GM21381 (cell line): Measurements from ENCODE around the gene SMAP1.

Source experiments
- ATAC-seq: cut with Tn5 transposase; IDR thresholded peaks from one replicate; pipeline ENCODE4 v1.9.1; 2021; ENCODE audit warnings: mild to moderate bottlenecking, moderate library complexity; ENCODE audit not compliant: unreplicated experiment

The SMAP1 gene

DNA sequence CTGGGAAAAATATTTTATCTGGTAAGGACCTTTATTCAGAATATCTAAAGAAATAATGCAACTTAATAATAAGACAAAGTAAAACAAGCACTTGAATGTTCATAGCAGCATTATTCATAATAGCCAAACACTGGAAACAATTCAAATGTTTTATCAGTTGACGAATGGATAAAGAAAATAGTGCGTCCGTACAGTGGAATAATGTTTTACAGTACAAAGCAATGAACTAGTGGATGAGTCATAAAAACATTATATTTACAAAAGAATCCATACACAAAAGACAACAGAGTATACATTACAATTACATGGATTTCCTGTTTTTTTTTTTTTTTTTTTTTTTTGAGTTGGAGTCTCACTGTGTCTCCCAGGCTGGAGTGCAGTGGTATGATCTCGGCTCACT lies 12.7 kb downstream of the SMAP1 start:
- no peak for ATAC-seq

DNA sequence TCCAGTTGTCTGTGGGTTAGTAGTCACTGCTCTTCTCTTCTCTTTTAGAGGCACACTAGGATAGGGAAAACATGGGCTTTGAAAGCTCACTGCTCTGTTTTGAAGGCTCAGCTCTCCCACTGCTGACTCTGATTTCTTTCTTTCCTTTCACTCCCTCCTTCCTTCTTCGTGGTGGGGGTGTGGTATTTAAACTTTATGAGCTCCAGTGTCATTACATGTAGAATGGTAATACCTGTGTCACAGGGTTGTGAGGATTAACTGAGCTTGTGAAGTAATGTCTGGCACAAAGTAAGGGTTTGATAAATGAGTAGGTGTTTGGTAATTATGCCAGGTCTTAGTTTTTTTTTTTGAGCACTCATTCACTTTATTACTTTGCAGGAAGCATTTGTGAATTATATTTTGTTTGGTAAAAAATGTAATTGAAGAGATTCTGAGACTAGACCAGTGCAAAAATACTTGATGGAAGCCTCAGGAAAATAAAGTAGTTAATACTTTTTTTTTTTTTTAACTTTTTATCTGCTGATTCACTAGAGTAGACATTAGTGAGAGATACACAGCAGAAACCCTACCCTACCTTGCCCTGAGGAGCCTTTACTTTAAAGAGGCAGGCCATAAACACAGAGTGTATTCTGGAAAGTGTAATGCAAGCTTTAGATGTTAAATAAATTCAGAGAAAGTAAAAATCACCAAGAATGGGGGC lies 17.3 kb downstream of the SMAP1 start:
- no peak for ATAC-seq

DNA sequence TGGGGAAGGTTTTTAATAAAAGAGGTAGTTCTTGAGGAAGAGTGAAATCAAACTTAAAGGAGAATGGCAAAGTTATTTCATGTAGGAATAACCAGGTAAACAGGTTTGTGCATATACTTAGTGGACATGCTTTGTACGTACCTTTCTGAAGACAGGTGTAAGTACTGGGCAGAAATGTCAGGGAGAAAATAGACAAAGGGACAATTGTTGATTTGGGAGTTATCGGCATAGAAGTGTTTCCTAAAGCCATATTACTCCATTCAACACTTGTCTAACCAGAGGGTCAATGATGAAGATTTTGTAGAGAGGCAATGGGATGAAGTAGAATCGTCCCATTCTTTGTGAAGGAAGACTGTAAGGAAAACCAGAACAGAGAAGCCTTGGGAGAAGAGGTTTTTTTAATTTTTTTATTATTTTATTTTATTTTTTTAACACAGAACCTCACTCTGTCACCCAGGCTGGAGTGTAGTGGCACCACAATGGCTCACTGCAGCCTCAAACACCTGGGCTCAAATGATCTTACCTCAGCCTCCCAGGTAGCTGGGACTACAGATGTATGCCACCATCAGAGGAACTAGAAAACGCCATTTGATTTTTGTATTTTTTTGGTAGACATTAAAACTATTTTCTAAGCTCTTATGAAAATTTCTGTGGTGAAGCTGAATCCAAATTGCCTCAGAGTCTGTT lies 18.0 kb downstream of the SMAP1 start:
- no peak for ATAC-seq

DNA sequence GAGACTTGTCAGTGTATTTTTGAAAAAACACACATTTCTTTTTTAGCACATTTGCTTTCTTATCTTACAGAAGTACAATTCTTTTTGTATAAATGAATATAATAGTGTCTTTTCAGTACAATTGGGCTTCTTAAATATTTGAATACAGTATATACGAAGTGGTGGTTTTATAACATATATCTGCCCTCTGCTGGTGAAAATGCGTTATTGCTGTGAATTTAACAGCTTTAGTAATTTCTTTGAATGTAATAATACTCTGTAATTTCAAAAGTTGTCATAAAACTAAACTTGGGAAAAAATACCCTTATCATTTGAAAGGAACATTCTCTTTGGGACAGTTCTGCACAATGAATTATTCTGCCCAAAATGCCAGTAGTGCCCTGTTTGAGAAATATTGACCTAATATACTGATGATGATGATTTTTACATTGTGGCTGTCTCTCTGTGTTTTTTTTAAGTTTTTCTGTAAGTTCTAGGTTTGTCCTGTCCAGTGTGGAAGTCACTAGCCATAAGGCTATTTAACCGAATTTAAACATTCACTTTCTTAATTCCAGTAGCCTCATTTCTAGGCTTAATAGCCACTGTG lies 19.0 kb downstream of the SMAP1 start:
- ATAC-seq = peak; percentile 57

DNA sequence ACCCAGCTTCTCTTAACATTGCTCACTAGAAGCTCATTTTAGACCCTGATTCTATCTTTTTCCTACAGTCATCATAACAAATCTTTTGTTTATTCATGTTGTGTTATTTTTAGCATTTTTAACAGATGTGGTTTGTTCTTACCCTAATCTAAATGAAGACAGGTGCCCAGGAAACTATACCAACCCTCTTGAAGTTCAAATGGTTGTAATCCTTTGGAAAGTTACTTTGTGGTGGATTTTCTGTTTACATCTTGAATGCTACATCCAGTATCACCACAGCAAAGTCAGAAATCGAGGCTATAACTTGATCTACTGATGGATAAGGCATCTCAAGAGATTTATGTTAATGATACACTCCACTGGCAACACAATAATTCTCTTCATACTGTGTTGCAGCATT lies 26.2 kb downstream of the SMAP1 start:
- ATAC-seq = no peak

DNA sequence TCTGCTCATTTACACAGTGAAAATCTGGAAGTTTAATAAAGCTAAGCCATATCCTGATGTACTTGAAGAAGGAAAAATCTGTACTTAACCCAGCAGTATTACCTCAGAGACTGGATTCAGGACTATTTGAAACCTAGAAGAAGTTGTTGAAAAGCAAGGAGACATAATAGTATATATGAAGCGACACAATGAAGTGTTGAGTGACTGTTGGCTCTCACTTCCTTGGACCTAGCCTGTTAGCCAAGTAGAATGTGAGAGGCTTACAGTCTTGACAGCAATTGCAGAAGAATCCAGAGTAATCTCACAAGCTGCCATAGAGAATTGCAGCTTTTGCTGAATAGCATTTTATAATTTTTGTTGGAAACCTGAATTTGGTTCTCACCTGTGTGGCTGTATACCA lies 26.7 kb downstream of the SMAP1 start:
- ATAC-seq = no peak

DNA sequence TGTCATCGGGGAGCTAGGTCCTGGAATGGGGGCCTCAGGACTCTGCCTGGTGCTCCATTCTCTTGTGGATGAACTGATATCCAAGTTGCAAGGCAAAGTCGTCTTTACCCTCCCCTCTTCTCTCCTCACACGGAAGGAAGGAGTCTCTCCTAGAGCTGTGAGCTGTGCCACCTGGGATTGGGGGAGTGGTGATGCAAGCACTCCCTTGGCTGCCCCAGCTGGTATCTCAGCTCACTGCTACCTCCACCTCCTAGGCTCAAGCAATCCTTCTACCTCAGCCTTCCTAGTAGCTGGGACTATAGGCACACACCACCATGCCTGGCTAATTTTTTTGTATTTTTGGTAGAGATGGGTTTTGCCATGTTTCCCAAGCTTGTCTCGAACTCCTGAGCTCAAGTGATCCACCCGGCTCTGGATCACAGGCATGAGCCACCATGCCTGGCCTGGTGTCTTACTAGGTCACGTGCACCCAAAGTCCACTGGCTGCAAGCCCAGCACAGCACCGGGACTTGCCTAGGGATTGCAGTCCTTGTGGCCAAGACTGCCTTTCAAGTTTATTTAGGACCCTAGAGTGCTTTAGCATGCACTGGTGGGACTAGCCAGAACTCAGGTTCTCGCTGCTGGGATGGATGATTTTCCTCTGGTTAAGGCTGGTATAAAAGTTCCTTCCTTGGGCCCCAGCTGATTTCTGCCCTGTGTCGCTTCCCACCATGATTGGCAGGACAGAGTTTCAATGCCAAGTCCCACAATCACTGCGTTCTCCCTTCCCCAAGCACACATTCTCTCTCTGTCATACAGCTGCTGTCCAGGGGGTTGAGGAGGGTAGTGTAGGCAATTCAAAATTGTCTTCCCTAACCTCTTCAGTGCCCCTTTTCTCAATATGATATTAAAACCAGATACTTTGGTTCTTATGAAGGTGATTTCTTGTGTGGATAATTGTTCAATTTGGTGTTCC lies 33.5 kb downstream of the SMAP1 start:
- ATAC-seq = no peak

DNA sequence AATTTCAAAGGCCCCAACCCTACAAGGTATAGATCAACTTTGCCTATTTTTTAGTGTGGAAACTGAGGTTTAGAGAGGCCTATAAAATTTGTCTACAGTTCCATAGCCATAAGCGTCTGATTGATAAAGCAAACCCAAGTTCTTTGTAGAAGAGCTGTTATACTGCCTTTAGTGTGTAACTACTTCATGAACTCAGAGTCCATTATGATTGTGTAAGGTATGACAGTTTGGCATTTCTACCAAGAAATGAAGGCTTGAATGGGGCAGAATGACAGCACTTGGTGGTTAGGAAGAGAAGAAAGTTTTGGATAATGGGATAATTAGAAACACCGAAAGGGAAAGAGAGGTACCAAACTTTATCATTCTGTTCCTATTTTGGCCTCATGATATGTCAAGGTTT lies 38.1 kb downstream of the SMAP1 start:
- ATAC-seq = no peak

DNA sequence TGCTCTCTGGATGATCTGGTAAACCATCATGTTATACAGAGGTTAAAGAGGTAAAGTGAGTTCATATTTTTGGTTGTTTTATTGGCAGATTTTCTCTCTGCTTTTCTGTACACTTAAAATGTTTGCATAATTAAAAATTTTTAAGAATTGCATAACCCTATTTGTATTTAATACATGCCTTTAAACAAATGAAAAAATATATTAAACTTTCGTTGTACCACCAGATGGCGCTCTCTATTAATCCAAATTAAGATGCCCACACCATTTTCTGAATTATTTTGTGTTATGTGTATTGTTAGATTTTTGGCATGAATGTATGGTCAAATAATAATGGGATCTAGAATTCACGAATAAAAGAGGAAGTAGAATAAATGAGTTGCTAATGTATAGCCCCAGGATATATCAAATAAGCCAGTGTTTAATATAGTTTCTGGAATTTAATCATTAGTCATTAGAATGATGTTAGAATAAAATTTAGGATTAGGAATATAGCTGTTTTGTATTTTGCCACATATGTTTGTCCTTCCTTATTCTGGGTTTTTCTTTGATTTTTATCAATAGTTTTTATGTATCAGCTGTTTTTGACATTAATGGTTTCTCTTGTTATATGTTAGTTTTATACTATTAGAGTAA lies 38.9 kb downstream of the SMAP1 start:
- ATAC-seq = no peak

DNA sequence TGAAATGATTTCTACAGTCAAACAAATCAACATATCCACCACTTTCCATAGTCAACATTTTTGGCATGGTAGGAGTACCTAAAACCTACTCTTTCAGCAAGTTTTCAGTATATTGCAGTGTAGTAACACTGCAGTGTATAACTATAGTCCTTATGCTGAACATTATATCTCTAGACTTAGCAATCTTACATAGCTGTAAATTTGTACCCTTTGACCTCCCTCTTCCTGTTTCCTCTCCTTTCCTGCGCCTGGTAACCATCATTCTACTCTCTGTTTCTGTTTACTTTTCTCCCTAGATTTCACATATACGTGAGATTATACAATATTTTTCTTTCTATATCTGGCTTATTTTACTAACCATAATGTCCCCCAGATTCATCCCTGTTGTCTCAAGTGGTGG lies 40.2 kb downstream of the SMAP1 start:
- no peak for ATAC-seq

DNA sequence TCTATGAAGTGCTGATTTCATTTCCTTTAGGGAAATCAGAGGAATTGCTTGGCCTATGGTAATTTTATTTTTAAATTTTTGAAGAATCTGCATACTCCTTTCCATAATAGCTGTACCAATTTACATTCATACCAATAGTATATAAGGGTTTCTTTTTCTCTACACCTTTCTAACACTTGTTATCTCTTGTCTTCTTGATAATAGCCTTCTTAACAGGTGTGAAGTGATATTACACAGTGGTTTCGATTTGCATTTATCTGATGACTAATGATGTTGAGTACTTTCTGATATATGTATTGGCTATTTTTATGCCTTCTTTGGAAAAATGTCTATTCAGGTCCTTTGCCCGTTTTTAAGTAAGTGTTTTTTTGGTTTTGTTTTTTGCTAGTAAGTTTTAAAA lies 40.8 kb downstream of the SMAP1 start:
- ATAC-seq = peak; percentile 33

DNA sequence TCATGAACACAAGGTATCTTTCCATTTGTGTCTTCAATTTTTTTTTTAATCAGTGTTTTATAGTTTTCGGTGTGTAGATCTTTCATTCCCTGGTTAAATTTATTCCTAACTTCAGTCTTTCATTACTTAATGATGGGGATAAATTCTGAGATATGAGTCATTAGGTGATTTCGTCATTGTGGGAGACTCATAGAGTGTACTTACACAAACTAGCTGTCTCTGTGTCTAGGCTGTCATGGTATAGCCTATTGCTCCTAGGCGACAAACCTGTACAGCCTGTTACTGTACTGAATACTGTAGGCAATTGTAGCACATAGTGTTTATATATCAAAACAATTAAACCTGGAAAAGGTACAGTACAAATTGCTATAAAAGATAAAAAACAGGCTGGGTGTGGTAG lies 42.1 kb downstream of the SMAP1 start:
- no peak for ATAC-seq

DNA sequence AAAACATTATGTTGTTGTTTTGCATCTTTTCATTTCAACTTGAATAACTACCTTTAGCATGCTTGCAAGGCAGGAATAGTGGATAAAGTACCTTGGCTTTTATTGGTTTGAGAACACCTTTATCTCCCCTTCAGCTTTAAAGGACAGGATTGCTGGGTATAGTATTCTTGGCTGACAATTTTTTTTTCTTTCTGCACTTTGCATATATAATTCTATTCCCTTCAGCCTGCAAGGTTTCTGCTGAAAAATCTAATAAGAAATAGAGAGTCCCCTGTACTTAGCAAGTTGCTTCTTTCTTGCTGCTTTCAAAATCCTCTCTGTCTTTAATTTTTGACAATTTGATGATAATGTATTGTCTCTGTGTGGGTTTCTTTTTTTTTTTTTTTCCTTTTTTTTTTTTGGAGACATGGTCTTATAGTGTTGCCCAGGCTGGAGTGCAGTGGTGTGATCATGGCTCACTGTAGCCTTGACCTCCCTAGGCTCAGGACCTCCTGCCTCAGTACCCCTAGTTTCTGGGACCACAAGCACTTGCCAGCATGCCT lies 47.1 kb downstream of the SMAP1 start:
- no peak for ATAC-seq

DNA sequence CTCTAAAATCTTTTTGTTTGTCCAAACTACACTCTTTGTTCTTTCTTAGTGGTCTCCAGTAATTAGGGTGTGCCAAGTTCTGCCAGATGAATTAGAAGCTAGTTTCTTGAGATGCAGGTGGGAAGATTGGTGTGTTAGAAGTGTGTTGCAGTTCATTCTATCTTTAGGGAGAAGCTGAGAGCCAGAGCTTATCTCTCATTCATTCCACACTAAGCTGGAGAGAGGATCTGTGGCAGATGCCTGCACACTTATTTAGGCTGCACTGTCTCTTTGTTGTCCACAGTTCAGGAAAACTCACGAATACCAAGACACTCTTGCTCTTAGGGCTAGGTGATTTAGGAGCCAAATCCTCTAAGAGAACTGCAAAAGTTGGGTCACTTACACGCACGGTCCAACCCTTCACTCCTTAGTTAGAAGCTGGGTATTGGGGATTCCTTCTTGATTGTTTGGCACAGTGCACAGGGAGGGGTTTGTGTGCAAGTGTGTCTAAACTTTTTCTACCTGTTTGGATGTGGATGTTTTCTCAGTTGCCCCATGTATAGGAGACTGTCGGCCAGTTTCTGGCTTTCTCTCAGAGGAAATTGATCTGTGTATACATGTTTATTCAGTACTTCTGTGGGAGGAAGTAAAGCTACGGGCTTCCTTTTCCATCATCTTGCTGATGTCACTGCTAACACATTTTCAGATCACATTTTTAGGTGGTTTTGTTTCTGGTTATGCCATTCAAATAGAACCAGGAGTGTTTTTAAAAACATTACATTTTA lies 49.5 kb downstream of the SMAP1 start:
- ATAC-seq = peak; percentile 50

DNA sequence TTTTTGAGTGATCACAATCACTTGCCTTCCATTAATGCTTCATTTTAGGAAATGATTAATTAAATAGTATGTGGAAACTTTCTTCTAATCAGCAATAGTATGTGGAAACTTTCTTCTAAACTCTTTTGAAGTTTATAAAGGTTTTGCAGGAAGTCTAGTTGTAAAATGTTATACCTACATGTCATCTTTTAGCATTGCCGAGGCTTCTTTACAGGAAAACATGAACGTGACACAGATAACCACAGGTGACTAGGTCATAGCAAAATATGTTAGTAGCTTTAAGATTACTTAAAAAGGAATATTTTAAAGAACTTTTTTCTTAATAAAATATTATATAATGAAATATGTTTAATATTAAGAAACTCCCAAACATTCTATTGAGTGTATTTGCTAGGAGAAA lies 56.8 kb downstream of the SMAP1 start:
- no peak for ATAC-seq

DNA sequence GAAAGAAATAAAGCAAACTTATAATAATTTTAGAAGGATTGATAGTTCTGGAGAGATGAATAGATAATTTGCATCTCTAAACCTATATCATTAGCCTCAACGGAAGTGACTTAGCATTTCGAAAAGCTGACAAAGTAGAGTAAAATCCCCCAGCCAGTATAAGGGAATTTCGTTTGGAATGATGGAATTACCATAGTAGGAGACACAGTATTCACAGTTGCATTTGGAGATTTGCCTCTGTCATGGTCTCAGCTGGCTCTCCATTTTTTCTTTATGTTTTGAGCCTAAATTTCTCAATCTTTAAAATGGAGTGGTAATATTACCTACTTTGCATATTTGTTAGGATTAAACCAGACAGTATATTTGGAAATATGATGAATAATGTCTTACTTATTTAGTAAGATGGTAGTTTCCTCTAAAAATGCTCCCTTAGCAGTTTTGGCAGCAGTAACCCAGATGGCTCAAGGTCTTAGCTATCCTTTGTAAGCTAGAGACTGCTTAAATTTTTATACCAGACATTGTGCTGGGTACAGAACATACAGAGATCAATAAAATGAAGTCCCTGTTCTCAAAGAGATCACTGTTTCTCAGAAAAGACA lies 58.2 kb downstream of the SMAP1 start:
- no peak for ATAC-seq

DNA sequence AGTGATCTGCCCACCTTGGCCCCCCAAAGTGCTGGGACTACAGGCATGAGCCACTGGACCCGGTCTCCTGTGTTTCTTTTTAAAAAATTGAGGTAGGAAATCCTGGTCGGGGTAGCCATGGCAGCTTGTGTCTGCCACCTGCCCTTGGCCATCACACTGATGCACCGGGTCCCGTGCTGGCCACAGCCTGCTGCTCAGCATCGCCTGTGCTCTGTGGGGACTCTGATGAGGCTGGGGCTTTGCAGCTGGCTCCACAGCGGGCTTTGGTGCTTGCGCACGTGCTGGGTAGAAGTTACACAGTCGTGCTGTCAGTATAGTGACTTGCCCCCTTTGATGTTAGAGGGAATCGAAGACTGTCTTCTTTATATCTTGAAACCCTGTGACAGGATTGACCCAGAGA lies 66.7 kb downstream of the SMAP1 start:
- ATAC-seq = no peak

DNA sequence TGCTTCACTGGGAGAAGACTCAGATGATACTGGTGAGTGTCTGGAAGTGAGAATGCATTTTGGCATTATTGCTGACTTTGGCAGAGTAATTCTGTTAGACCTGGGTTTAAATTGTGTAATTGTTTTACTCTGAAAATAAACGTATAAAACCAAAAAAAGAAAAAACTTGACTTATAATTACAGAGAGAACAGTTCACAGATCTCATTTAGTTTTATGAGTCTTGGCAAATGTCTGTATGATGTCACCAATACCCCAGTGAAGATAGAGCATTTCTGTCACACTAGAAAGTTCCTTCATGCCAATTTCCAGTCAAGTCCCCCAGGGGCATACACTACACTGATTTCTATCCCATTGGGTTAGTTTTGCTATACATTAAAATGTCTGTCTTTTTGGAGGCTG lies 67.3 kb downstream of the SMAP1 start:
- no peak for ATAC-seq

DNA sequence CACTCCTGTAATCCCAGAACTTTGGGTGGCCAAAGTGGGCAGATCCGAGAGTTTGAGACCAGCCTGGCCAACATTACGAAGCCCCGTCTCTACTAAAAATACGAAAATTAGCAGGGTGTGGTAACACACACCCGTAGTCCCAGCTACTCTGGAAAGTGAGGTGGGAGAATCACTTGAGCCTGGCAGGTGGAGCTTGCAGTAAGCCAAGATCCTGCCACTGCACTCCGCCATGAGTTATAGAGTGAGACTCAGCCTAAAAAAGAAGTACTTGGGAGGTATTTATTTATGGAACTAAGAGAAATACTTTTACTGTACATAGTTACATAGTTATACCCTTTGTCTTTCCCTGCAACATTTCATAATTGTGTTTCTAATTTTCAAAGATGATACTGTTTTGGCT lies 67.8 kb downstream of the SMAP1 start:
- no peak for ATAC-seq
